GM23338 (cell line): ENCODE measurements around the gene UTP18. TPM values are rescaled to one million over a fixed set of nuclear protein-coding genes. Genes with fewer than 3 reads are reported as not detected.

Experiments used
- ATAC-seq: fragments of 200-7000 bp; cut with Tn5 transposase; 3 replicates; pipeline ENCODE4 v1.9.1; 2020
- DNase-seq: peaks from one replicate; pipeline ENCODE4 v3.0.0-alpha.2; 2015; ENCODE audit warnings: low spot score
- H2AFZ ChIP-seq: fragments of 200-600 bp; sonication (generic); 2 replicates; pipeline ENCODE4 v1.8.0; 2016; ENCODE audit warnings: antibody characterized with exemption, mild to moderate bottlenecking, moderate library complexity
- H3F3A ChIP-seq: fragments of 200-600 bp; sonication (generic); replicated peaks from 2 replicates; pipeline ENCODE4 v1.8.0; 2017; ENCODE audit warnings: antibody characterized with exemption, mixed run types, low read depth
- H3K27ac ChIP-seq: fragments of 200-600 bp; sonication (generic); 2 replicates; pipeline ENCODE4 v1.6.1; 2016; ENCODE audit warnings: low read depth
- H3K27me3 ChIP-seq: fragments of 200-600 bp; sonication (generic); 2 replicates; pipeline ENCODE4 v1.8.0; 2016; ENCODE audit warnings: mild to moderate bottlenecking, mixed run types, moderate library complexity; ENCODE audit not compliant: insufficient read depth
- H3K36me3 ChIP-seq: fragments of 200-600 bp; sonication (generic); 2 replicates; pipeline ENCODE4 v1.8.0; 2016; ENCODE audit warnings: mild to moderate bottlenecking; ENCODE audit not compliant: insufficient read depth
- H3K4me1 ChIP-seq: fragments of 200-600 bp; sonication (generic); 2 replicates; pipeline ENCODE4 v1.8.0; 2016; ENCODE audit warnings: mild to moderate bottlenecking, moderate library complexity; ENCODE audit not compliant: insufficient read depth
- H3K4me2 ChIP-seq: fragments of 200-600 bp; sonication (generic); 2 replicates; pipeline ENCODE4 v1.7.1; 2017; ENCODE audit warnings: mixed run types
- H3K4me3 ChIP-seq: fragments of 200-600 bp; sonication (generic); 2 replicates; pipeline ENCODE4 v1.6.1; 2016; ENCODE audit warnings: mixed run types
- H3K79me2 ChIP-seq: fragments of 200-600 bp; sonication (generic); replicated peaks from 2 replicates; pipeline ENCODE4 v1.8.0; 2017; ENCODE audit warnings: mild to moderate bottlenecking; ENCODE audit not compliant: insufficient read depth
- H3K9me2 ChIP-seq: fragments of 200-600 bp; sonication (generic); 2 replicates; pipeline ENCODE4 v1.8.0; 2017; ENCODE audit not compliant: insufficient read depth
- H4K20me1 ChIP-seq: fragments of 200-600 bp; sonication (generic); replicated peaks from 2 replicates; pipeline ENCODE4 v1.8.0; 2017; ENCODE audit warnings: mild to moderate bottlenecking; ENCODE audit not compliant: insufficient read depth
- H3K27ac Mint-ChIP-seq: 2 replicates; pipeline ENCODE4 v1.8.0; 2020; ENCODE audit warnings: inconsistent platforms, mild to moderate bottlenecking, moderate library complexity, mixed read lengths
- H3K27me3 Mint-ChIP-seq: 3 replicates; pipeline ENCODE4 v1.8.0; 2022; ENCODE audit warnings: low read depth, mild to moderate bottlenecking, moderate library complexity, mixed read lengths, inconsistent platforms; ENCODE audit not compliant: insufficient read depth, poor library complexity
- H3K36me3 Mint-ChIP-seq: 3 replicates; pipeline ENCODE4 v1.8.0; 2021; ENCODE audit warnings: low read depth, mild to moderate bottlenecking, inconsistent platforms, moderate library complexity, mixed read lengths
- H3K4me1 Mint-ChIP-seq: 3 replicates; pipeline ENCODE4 v1.8.0; 2020; ENCODE audit warnings: mild to moderate bottlenecking, inconsistent platforms, mixed read lengths
- H3K4me3 Mint-ChIP-seq: 3 replicates; pipeline ENCODE4 v1.8.0; 2021; ENCODE audit warnings: moderate library complexity, mild to moderate bottlenecking, inconsistent platforms, mixed read lengths
- H3K9me3 Mint-ChIP-seq: 3 replicates; pipeline ENCODE4 v1.8.0; 2020; ENCODE audit warnings: moderate library complexity, mild to moderate bottlenecking, inconsistent platforms, mixed read lengths
- CREB1 ChIP-seq: fragments of 250-450 bp; sonication (Bioruptor Pico); IDR thresholded peaks from 2 replicates; pipeline ENCODE4 v1.5.0; 2020; ENCODE audit warnings: low read depth, mild to moderate bottlenecking, moderate library complexity
- CTCF ChIP-seq, 2 experiments: fragments of 200-600 bp in 1 of 2; sonication (generic) in 1 of 2; conservative IDR thresholded peaks; 2 replicates each; pipeline versions ENCODE4 v1.5.1 to v1.6.1; 2016 to 2017; ENCODE audit warnings: antibody characterized with exemption in 2 of 2, low read depth in 2 of 2, mild to moderate bottlenecking in 2 of 2, moderate library complexity in 1 of 2
- ETS1 ChIP-seq: IDR thresholded peaks from 2 replicates; pipeline ENCODE4 v1.6.1; 2016; ENCODE audit warnings: antibody characterized with exemption
- EZH2 ChIP-seq: fragments of 200-600 bp; sonication (generic); IDR thresholded peaks from one replicate; pipeline ENCODE4 v1.8.0; 2017; ENCODE audit warnings: antibody characterized with exemption, mild to moderate bottlenecking, low read depth; ENCODE audit not compliant: unreplicated experiment
- EZH2phosphoT487 ChIP-seq: fragments of 200-600 bp; sonication (generic); IDR thresholded peaks from one replicate; pipeline ENCODE4 v1.8.1; 2018; ENCODE audit warnings: antibody characterized with exemption; ENCODE audit not compliant: unreplicated experiment
- JUNB ChIP-seq: IDR thresholded peaks from one replicate; pipeline ENCODE4 v1.6.1; 2016; ENCODE audit warnings: antibody characterized with exemption; ENCODE audit not compliant: unreplicated experiment
- NANOG ChIP-seq: IDR thresholded peaks from 2 replicates; pipeline ENCODE4 v1.6.1; 2016; ENCODE audit warnings: antibody characterized with exemption, borderline replicate concordance
- POLR2AphosphoS5 ChIP-seq: IDR thresholded peaks from 2 replicates; pipeline ENCODE4 v1.6.1; 2016; ENCODE audit warnings: antibody characterized with exemption, low read depth
- REST ChIP-seq: IDR thresholded peaks from one replicate; pipeline ENCODE4 v1.6.1; 2018; ENCODE audit warnings: antibody characterized with exemption; ENCODE audit not compliant: unreplicated experiment
- STAT1 ChIP-seq: IDR thresholded peaks from one replicate; pipeline ENCODE4 v1.6.1; 2016; ENCODE audit warnings: antibody characterized with exemption; ENCODE audit not compliant: unreplicated experiment
- ZNF114 ChIP-seq: fragments of 250-450 bp; sonication (Bioruptor Pico); IDR thresholded peaks from 2 replicates; pipeline ENCODE4 v1.5.0; 2020; ENCODE audit warnings: mild to moderate bottlenecking, moderate library complexity
- ZNF331 ChIP-seq: fragments of 250-450 bp; sonication (Bioruptor Pico); IDR thresholded peaks from 2 replicates; pipeline ENCODE4 v1.5.0; 2020; ENCODE audit warnings: low read depth, mild to moderate bottlenecking, moderate library complexity
- ZNF462 ChIP-seq: fragments of 250-450 bp; sonication (Bioruptor Pico); IDR thresholded peaks from 2 replicates; pipeline ENCODE4 v1.5.0; 2020; ENCODE audit warnings: mild to moderate bottlenecking, moderate library complexity
- polyA plus RNA-seq: library from polyadenylated mRNA; unstranded; fragments of >200 nt; fragmentation: Nextera tagmentation; extraction: Ambion mirVana; gene quantifications from 2 replicates; pipeline ENCODE4 v1.2.1, GENCODE V29; 2016
- total RNA-seq: library from RNA; depleted of rRNA; stranded (reverse); fragments of >200 nt; shearing (Covaris generic); gene quantifications from 2 replicates; pipeline ENCODE4 v1.2.3, GENCODE V29; 2014

The UTP18 gene
- total and polyA plus RNA-seq, 2 experiments from 2014 or later, result 79.4 to 87.9 TPM

GRCh38 chr17:51269991-51270390 lies 9.6 kb downstream of the UTP18 start:
- no peak overlapping the region for H2AFZ ChIP-seq
- Mint-ChIP-seq H3K4me3 (no peak overlapping the region), H3K27ac (no peak overlapping the region), H3K27me3 (no peaks in the 10 kb centered on the region), H3K36me3 (peaks cover 83% of the 10 kb centered on the region), H3K9me3 (no peaks in the 10 kb centered on the region), H3K4me1 (no peaks in the 10 kb centered on the region)
- H3K27ac ChIP-seq, result no peak overlapping the region
- H3K79me2 ChIP-seq, result peaks cover 91% of the 10 kb centered on the region
- peaks cover 49% of the 10 kb centered on the region; the same call in 1 of the 2 replicates for H4K20me1 ChIP-seq
- no peaks in the 10 kb centered on the region for H3K9me2 ChIP-seq
- H3F3A ChIP-seq, result no peaks in the 10 kb centered on the region
- no peaks in the 10 kb centered on the region for H3K27me3 ChIP-seq
- ATAC-seq (no peak), DNase-seq (no peak)
- no peaks in the 10 kb centered on the region for H3K4me1 ChIP-seq
- H3K4me3 ChIP-seq, result no peak overlapping the region
- peaks cover 62% of the 10 kb centered on the region for H3K36me3 ChIP-seq
- no peak overlapping the region for H3K4me2 ChIP-seq
- TF ChIP-seq ZNF114 (CRISPR knock-in tag), result no peak
- no peak for TF ChIP-seq ZNF331
- no peak for TF ChIP-seq POLR2AphosphoS5
- no peak for TF ChIP-seq NANOG
- TF ChIP-seq JUNB, result no peak
- TF ChIP-seq ETS1, result no peak
- no peak for TF ChIP-seq ZNF462
- no peak for TF ChIP-seq CTCF (conservative IDR thresholded peaks at IDR 0.05; ENCODE audit: low read depth in 2 of 2)
- no peak for TF ChIP-seq CREB1 (CRISPR knock-in tag)
- no peak for TF ChIP-seq EZH2phosphoT487
- no peak for TF ChIP-seq REST
- TF ChIP-seq EZH2, result no peak
- no peak for TF ChIP-seq STAT1
